ENCODE results near the gene THSD4. TPM values are rescaled to one million over a fixed set of nuclear protein-coding genes. Genes with fewer than 3 reads are reported as not detected.

The THSD4 gene
- total and polyA plus RNA-seq, 2 of the 8 experiments (the other 6 are each of a cell fraction or from before 2014, with no cell fraction given) = 2.5 to 6.2 TPM

GRCh38 chr15:71201477-71201876, 86.2 kb downstream of the THSD4 start:
- H2AFZ ChIP-seq (ENCODE audit: low read length) = no peak overlapping the region
- H2BK120ac ChIP-seq (replicated peaks; ENCODE audit: low read depth, low read length) = no peak overlapping the region
- H2BK15ac ChIP-seq (ENCODE audit: low read length) = no peak overlapping the region
- H3K4me2 ChIP-seq (ENCODE audit: insufficient read depth in 1 of 2, low read depth in 2 of 2, low read length in 2 of 2) = no peak overlapping the region
- WGBS, 2 experiments (ENCODE audit: extremely low coverage in 1 of 2, insufficient coverage in 1 of 2, insufficient read length in 1 of 2, insufficient replicate concordance in 2 of 2, low coverage in 1 of 2, low lambda C conversion rate in 2 of 2, missing lambda C conversion rate in 1 of 2) = 87% methylated on average over 9 of the region's 9 CpGs; no CpG with 5 or more reads in 1 of the 2 experiments
- ChIA-PET CTCF (ENCODE audit: partially characterized antibody) (interaction anchor here (0.8 to 2.3 kb wide), 9 partner anchors 9 to 240 kb away, joined by 3 to 6 read pairs (median 3); no protein-coding TSS in a partner anchor), POLR2A (ENCODE audit: partially characterized antibody) (interaction anchor here (0.8 kb wide), 1 partner anchor 88 kb away, joined by 3 read pairs; no protein-coding TSS in a partner anchor)
- DNase-seq (ENCODE audit: low read depth in 1 of 2, low spot score in 2 of 2) = no peak
- peak overlapping the region; percentile 52; the same call in 1 of the 2 replicates for H2BK12ac ChIP-seq (ENCODE audit: low read depth, low read length)
- H2BK5ac ChIP-seq (ENCODE audit: low read depth, low read length) = 0 out of 2 replicates have a peak overlapping the region, but pooled peaks have one; percentile 41
- H3K79me2 ChIP-seq (ENCODE audit: control insufficient read depth in 1 of 2, insufficient read depth in 2 of 2, low read length in 2 of 2) = no peaks in the 10 kb centered on the region
- no peak overlapping the region for H3K4ac ChIP-seq (replicated peaks; ENCODE audit: insufficient read length, low read depth, low read length)
- peaks cover 19 to 34% (median 28%) of the 10 kb centered on the region in 4 experiments for H3K4me1 ChIP-seq (replicated peaks in 1 of 4; ENCODE audit: control insufficient read depth in 3 of 4, insufficient read depth in 4 of 4, low read length in 3 of 4)
- TF ChIP-seq BRCA1 (IDR thresholded peaks at IDR 0.05; ENCODE audit: low read depth, low read length) = no peak
- TF ChIP-seq ZNF274 (IDR thresholded peaks at IDR 0.05; ENCODE audit: borderline replicate concordance, extremely low read depth, low read length) = no peak
- no peak for TF ChIP-seq CTBP2 (IDR thresholded peaks at IDR 0.05; ENCODE audit: borderline replicate concordance, insufficient read depth, insufficient read length, low read length)
- TF ChIP-seq POLR2AphosphoS5 (IDR thresholded peaks at IDR 0.05; ENCODE audit: low read depth, low read length) = no peak
- no peak for TF ChIP-seq SAP30 (IDR thresholded peaks at IDR 0.05; ENCODE audit: insufficient read depth, insufficient replicate concordance, low read length)
- TF ChIP-seq TBP (IDR thresholded peaks at IDR 0.05; ENCODE audit: low read depth, low read length) = no peak
- no peak for TF ChIP-seq KDM4A (IDR thresholded peaks at IDR 0.05; ENCODE audit: low read depth, low read length, severe bottlenecking)
- TF ChIP-seq KDM1A (IDR thresholded peaks at IDR 0.05; ENCODE audit: borderline replicate concordance, low read length) = no peak
- TF ChIP-seq SIX5 (IDR thresholded peaks at IDR 0.05; ENCODE audit: low read depth, low read length) = no peak
- no peak for TF ChIP-seq RBBP5 (IDR thresholded peaks at IDR 0.05; ENCODE audit: borderline replicate concordance, low read depth, low read length)
- no peak for TF ChIP-seq HDAC2 (IDR thresholded peaks at IDR 0.05; ENCODE audit: borderline replicate concordance in 1 of 2, low read depth in 2 of 2, low read length in 2 of 2)
- H4K91ac ChIP-seq (replicated peaks; ENCODE audit: insufficient read length, low read length) = peak overlapping the region; percentile 12
- no peak overlapping the region for H3K9ac ChIP-seq (replicated peaks in 1 of 4; ENCODE audit: extremely low read depth in 1 of 4, low read depth in 3 of 4, low read length in 3 of 4)
- no peak overlapping the region for H3K56ac ChIP-seq (replicated peaks; ENCODE audit: insufficient read length, low read depth, low read length)
- no peak overlapping the region for H2AK5ac ChIP-seq (ENCODE audit: low read depth, low read length)
- no peaks in the 10 kb centered on the region for H3K9me3 ChIP-seq (ENCODE audit: insufficient read depth in 2 of 2, low read depth in 1 of 2, low read length in 1 of 2)
- no peak overlapping the region for H4K5ac ChIP-seq (ENCODE audit: insufficient read length, low read depth, low read length)
- no peaks in the 10 kb centered on the region; a peak in 1 of 8 replicates for H3K36me3 ChIP-seq (ENCODE audit: control insufficient read depth in 2 of 4, insufficient read depth in 4 of 4, low read length in 3 of 4)
- no peak overlapping the region for H3K4me3 ChIP-seq (ENCODE audit: extremely low read depth in 1 of 4, insufficient read depth in 2 of 4, low read depth in 3 of 4, low read length in 4 of 4)
- H3K23me2 ChIP-seq (ENCODE audit: low read depth, low read length) = peaks cover 6% of the 10 kb centered on the region; the same call in 1 of the 2 replicates
- peaks cover 5% of the 10 kb centered on the region for H3K79me1 ChIP-seq (ENCODE audit: low read depth, low read length)
- no peak overlapping the region for H4K8ac ChIP-seq (ENCODE audit: extremely low read depth, insufficient read depth, low read length)
- peaks cover 0 to 4% (median under 1%) of the 10 kb centered on the region in 4 experiments; a peak in 2 of 7 replicates for H3K27me3 ChIP-seq (replicated peaks in 1 of 4; ENCODE audit: control insufficient read depth in 3 of 4, extremely low read depth in 1 of 4, insufficient read depth in 3 of 4, low read length in 3 of 4)
- no peak overlapping the region for H3K27ac ChIP-seq (ENCODE audit: low read depth, low read length)
- H2BK20ac ChIP-seq (ENCODE audit: low read length) = no peak overlapping the region; the same call in 1 of the 2 replicates
- peak overlapping the region; percentile 15; the same call in 1 of the 2 replicates for H3K18ac ChIP-seq (ENCODE audit: extremely low read depth, low read length)
- peaks cover 0 to 5% of the 10 kb centered on the region in 2 experiments for H4K20me1 ChIP-seq (replicated peaks in 1 of 2; ENCODE audit: control insufficient read depth in 1 of 2, insufficient read depth in 2 of 2, low read length in 2 of 2)
- FAIRE-seq = no peak
- no peak overlapping the region for H3K23ac ChIP-seq (ENCODE audit: insufficient read length)
- no peak overlapping the region for H3K14ac ChIP-seq (ENCODE audit: insufficient read length)

All from H1 (cell line).